PFSK-1 (cell line): ENCODE results near the gene WNT4.

Experiments
- FOXP2 ChIP-seq: optimal IDR thresholded peaks from 2 replicates; pipeline ENCODE3; 2011; ENCODE audit warnings: borderline replicate concordance, control low read depth, inconsistent platforms; ENCODE audit not compliant: insufficient read depth; ENCODE audit errors: extremely low read length, extremely low read depth
- POLR2AphosphoS5 ChIP-seq: IDR thresholded peaks from 2 replicates; pipeline ENCODE4 v1.6.1; 2012; ENCODE audit warnings: low read depth, mild to moderate bottlenecking, control low read depth, low read length, moderate library complexity
- REST ChIP-seq, 2 experiments: IDR thresholded peaks; 2 replicates each; pipeline versions ENCODE4 v1.6.1 to v1.8.0; 2011 to 2012; ENCODE audit warnings: low read depth in 2 of 2, low read length in 2 of 2, control low read depth in 1 of 2, inconsistent platforms in 1 of 2, mild to moderate bottlenecking in 1 of 2, moderate library complexity in 1 of 2; ENCODE audit not compliant: insufficient read depth in 1 of 2
- SIN3A ChIP-seq: IDR thresholded peaks from 2 replicates; pipeline ENCODE4 v1.6.1; 2012; ENCODE audit warnings: mild to moderate bottlenecking, low read length, moderate library complexity, borderline replicate concordance; ENCODE audit not compliant: insufficient read depth
- TAF1 ChIP-seq: IDR thresholded peaks from 2 replicates; pipeline ENCODE4 v1.6.1; 2012; ENCODE audit warnings: low read length, control low read depth, borderline replicate concordance; ENCODE audit not compliant: insufficient read depth

- TF ChIP-seq REST (IDR thresholded peaks at IDR 0.05; ENCODE audit: insufficient read depth in 1 of 2, low read depth in 2 of 2, low read length in 2 of 2) (no peak), POLR2AphosphoS5 (no peak), TAF1 (no peak), SIN3A (no peak), FOXP2 (no peak)
These were observed 49.4 kb downstream of the WNT4 start for GRCh38 chr1:22093513-22093912.
